ENCODE results near the gene ATP6AP1.
"Not testable (repeated sequence)": the region's sequence is repeated elsewhere in the genome, so short reads cannot be mapped to it uniquely, and the experiment has no call there.

ATP6AP1 gene

GRCh38 chrX:154399527-154400368 is 28.7 kb upstream of the ATP6AP1 start:
- peak; percentile 38 to 46 for DNase-seq

- DNase-seq: not testable (repeated sequence)
Measured at GRCh38 chrX:154400369-154400817, 28.1 kb upstream of the ATP6AP1 start.

GRCh38 chrX:154401045-154401799 is 27.3 kb upstream of the ATP6AP1 start:
- DNase-seq: peak; percentile 40 to 41

- DNase-seq: peak in 1 of 2 experiments; percentile 16
Measured at GRCh38 chrX:154401918-154402621, 26.4 kb upstream of the ATP6AP1 start.

GRCh38 chrX:154402622-154403127 is 25.8 kb upstream of the ATP6AP1 start:
- no peak for DNase-seq

GRCh38 chrX:154403192-154403591 is 25.3 kb upstream of the ATP6AP1 start:
- DNase-seq: no peak

- no peak for DNase-seq
Measured at GRCh38 chrX:154403858-154404257, 24.6 kb upstream of the ATP6AP1 start.

- no peak for DNase-seq
Measured at GRCh38 chrX:154404625-154405192, 23.8 kb upstream of the ATP6AP1 start.

GRCh38 chrX:154408659-154409221 is 19.7 kb upstream of the ATP6AP1 start:
- no peak for DNase-seq

- DNase-seq: peak in 1 of 2 experiments; percentile 49
Measured at GRCh38 chrX:154409222-154409871, 19.1 kb upstream of the ATP6AP1 start, which contains the start of gene DNASE1L1. DNASE1L1 (minus strand) TSS chrX:154409254; CDS start chrX:154405568, 3,686 bp downstream.

- peak; percentile 65 to 73 for DNase-seq
Measured at GRCh38 chrX:154411981-154412340, 16.5 kb upstream of the ATP6AP1 start.

- DNase-seq: peak in 1 of 2 experiments; percentile 32
Measured at GRCh38 chrX:154412468-154412867, 16.0 kb upstream of the ATP6AP1 start.

GRCh38 chrX:154413142-154413541 is 15.3 kb upstream of the ATP6AP1 start:
- DNase-seq: no peak

- no peak for DNase-seq
Measured at GRCh38 chrX:154417157-154417556, 11.3 kb upstream of the ATP6AP1 start.

- no peak for DNase-seq
Measured at GRCh38 chrX:154419189-154419588, 9.3 kb upstream of the ATP6AP1 start.

- no peak for DNase-seq
Measured at GRCh38 chrX:154419688-154420401, 8.6 kb upstream of the ATP6AP1 start.

- DNase-seq: no peak
Measured at GRCh38 chrX:154420402-154420756, 8.1 kb upstream of the ATP6AP1 start.

GRCh38 chrX:154426916-154427770 is 1.3 kb upstream of the ATP6AP1 start:
- DNase-seq: no peak

- DNase-seq: no peak
Measured at GRCh38 chrX:154429711-154430110, 1.2 kb downstream of the ATP6AP1 start.

GRCh38 chrX:154430479-154430878 is 2.0 kb downstream of the ATP6AP1 start:
- no peak for DNase-seq

All from activated CD4-positive, alpha-beta T cell treated with anti-CD3 and anti-CD28 coated beads, Interleukin-2, amount 50 U/mL, for 48 hours (primary cell).